ENCODE data around the gene BICC1. TPM values are rescaled to one million over a fixed set of nuclear protein-coding genes. Genes with fewer than 3 reads are reported as not detected.

The BICC1 gene
- total and polyA plus RNA-seq, 2 of the 13 experiments (the other 11 are each of a cell fraction or from before 2014, with no cell fraction given), result 0.18 to 1.5 TPM

DNA sequence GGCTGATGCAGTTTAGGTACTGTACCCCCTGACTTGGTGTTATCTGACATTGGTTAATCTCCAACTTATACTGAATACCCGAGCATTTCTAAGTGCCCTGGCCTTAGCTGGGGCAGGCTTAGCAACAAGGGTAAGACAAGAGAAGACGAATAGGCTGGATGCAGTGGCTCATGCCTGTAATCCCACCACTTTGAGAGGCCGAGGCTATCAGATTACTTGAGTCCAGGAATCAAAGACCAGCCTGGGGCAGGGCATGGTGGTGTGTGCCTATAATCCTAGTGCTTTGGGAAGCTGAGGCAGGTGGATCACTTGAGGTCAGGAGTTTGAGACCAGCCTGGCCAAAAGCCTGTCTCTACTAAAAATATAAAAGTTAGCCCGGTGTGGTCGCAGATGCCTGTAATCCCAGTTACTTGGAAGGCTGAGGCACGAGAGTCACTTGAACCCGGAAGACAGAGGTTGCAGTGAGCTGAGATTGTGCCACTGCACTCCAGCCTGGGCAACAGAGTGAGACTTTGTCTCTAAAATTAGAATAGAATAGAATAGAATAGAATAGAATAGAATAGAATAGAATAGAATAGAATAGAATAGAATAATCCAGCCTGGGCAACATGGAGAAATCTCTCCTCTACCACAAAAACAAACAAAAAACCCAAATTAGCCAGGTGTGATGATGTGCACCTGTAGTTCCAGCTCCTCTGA, 108.9 kb downstream of the BICC1 start:
- no peaks in the 10 kb centered on the region for H3K27me3 ChIP-seq (ENCODE audit: control insufficient read depth in 1 of 2, insufficient read depth in 2 of 2, low read length in 2 of 2)
- CTCF ChIA-PET (ENCODE audit: low intra/inter-chr PET ratio, low total read pairs), result no interaction called here
- WGBS (ENCODE audit: low lambda C conversion rate), result 86% methylated on average over 7 of the region's 7 CpGs
- no peak overlapping the region for H3K4me3 ChIP-seq (replicated peaks in 1 of 3; ENCODE audit: insufficient read depth in 1 of 3, low read depth in 2 of 3, low read length in 3 of 3)
- in situ Hi-C loops (cut with HindIII; ENCODE audit: extremely low pct_ligation_motif_present, low pct_unique_long_range_greater_than_20kb) (no loop called here), intact Hi-C loops (cut with micrococcal nuclease; ENCODE audit: unreplicated experiment) (no loop called here)
- no peak overlapping the region for H3K9ac ChIP-seq (ENCODE audit: insufficient read depth, low read depth, low read length)
- H3K4me1 ChIP-seq (ENCODE audit: insufficient read depth, low read length), result no peaks in the 10 kb centered on the region
- no peak overlapping the region for H3K4me2 ChIP-seq (ENCODE audit: low read depth, low read length)
- no peak overlapping the region for H2AFZ ChIP-seq (ENCODE audit: low read length)
- H4K20me1 ChIP-seq (ENCODE audit: insufficient read depth, low read length), result no peaks in the 10 kb centered on the region
- H3K79me2 ChIP-seq (ENCODE audit: insufficient read depth, low read length), result no peaks in the 10 kb centered on the region
- H3K9me3 ChIP-seq (ENCODE audit: low read length), result no peaks in the 10 kb centered on the region
- BruUV-seq (replicated peaks), result no TSS peak
- POLR2A ChIA-PET, result no interaction called here
- DNase-seq (ENCODE audit: low spot score), result no peak
- H3K36me3 ChIP-seq (replicated peaks in 1 of 2; ENCODE audit: control insufficient read depth in 1 of 2, insufficient read depth in 2 of 2, low read length in 2 of 2), result no peaks in the 10 kb centered on the region
- FAIRE-seq, result no peak
- ATAC-seq, result no peak
- TF ChIP-seq NKX3-1 (CRISPR knock-in tag; IDR thresholded peaks at IDR 0.05) (no peak), STAT5B (CRISPR knock-in tag; IDR thresholded peaks at IDR 0.05) (no peak), ZNF773 (CRISPR knock-in tag; IDR thresholded peaks at IDR 0.05; ENCODE audit: borderline replicate concordance) (no peak), ATRX (CRISPR knock-in tag; IDR thresholded peaks at IDR 0.05; ENCODE audit: borderline replicate concordance) (no peak), HNRNPUL1 (IDR thresholded peaks at IDR 0.05; ENCODE audit: low read depth, low read length) (no peak), BRD4 (CRISPR knock-in tag; IDR thresholded peaks at IDR 0.05) (no peak), ZNF367 (CRISPR knock-in tag; IDR thresholded peaks at IDR 0.05; ENCODE audit: borderline replicate concordance) (no peak), ZNF20 (CRISPR knock-in tag; IDR thresholded peaks at IDR 0.05) (no peak), ZNF614 (CRISPR knock-in tag; IDR thresholded peaks at IDR 0.05; ENCODE audit: borderline replicate concordance) (no peak), ZNF230 (CRISPR knock-in tag; IDR thresholded peaks at IDR 0.05) (no peak)
- TF ChIP-seq, protein P1, sequence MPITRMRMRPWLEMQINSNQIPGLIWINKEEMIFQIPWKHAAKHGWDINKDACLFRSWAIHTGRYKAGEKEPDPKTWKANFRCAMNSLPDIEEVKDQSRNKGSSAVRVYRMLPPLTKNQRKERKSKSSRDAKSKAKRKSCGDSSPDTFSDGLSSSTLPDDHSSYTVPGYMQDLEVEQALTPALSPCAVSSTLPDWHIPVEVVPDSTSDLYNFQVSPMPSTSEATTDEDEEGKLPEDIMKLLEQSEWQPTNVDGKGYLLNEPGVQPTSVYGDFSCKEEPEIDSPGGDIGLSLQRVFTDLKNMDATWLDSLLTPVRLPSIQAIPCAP (CRISPR knock-in tag; IDR thresholded peaks at IDR 0.05; ENCODE audit: low read depth), result no peak
- TF ChIP-seq, protein P2, sequence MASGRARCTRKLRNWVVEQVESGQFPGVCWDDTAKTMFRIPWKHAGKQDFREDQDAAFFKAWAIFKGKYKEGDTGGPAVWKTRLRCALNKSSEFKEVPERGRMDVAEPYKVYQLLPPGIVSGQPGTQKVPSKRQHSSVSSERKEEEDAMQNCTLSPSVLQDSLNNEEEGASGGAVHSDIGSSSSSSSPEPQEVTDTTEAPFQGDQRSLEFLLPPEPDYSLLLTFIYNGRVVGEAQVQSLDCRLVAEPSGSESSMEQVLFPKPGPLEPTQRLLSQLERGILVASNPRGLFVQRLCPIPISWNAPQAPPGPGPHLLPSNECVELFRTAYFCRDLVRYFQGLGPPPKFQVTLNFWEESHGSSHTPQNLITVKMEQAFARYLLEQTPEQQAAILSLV (CRISPR knock-in tag; IDR thresholded peaks at IDR 0.05; ENCODE audit: borderline replicate concordance), result no peak
- TF ChIP-seq, protein P3, sequence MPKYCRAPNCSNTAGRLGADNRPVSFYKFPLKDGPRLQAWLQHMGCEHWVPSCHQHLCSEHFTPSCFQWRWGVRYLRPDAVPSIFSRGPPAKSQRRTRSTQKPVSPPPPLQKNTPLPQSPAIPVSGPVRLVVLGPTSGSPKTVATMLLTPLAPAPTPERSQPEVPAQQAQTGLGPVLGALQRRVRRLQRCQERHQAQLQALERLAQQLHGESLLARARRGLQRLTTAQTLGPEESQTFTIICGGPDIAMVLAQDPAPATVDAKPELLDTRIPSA (CRISPR knock-in tag; IDR thresholded peaks at IDR 0.05; ENCODE audit: borderline replicate concordance), result no peak
- TF ChIP-seq, protein P4, sequence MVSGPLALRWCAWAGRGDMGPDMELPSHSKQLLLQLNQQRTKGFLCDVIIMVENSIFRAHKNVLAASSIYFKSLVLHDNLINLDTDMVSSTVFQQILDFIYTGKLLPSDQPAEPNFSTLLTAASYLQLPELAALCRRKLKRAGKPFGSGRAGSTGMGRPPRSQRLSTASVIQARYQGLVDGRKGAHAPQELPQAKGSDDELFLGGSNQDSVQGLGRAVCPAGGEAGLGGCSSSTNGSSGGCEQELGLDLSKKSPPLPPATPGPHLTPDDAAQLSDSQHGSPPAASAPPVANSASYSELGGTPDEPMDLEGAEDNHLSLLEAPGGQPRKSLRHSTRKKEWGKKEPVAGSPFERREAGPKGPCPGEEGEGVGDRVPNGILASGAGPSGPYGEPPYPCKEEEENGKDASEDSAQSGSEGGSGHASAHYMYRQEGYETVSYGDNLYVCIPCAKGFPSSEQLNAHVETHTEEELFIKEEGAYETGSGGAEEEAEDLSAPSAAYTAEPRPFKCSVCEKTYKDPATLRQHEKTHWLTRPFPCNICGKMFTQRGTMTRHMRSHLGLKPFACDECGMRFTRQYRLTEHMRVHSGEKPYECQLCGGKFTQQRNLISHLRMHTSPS (CRISPR knock-in tag; IDR thresholded peaks at IDR 0.05; ENCODE audit: low read depth), result no peak
- TF ChIP-seq, protein P5, sequence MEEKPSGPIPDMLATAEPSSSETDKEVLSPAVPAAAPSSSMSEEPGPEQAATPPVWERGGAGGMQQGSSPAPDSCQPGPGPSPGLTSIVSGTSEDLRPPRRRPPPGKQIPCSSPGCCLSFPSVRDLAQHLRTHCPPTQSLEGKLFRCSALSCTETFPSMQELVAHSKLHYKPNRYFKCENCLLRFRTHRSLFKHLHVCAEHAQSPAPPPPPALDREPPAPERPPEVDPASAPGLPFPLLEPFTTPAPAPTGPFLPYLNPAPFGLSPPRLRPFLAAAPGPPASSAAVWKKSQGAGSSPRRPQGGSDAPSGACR (CRISPR knock-in tag; IDR thresholded peaks at IDR 0.05), result no peak
- no peak overlapping the region for H3K27ac ChIP-seq (ENCODE audit: extremely low read length, insufficient read depth, low read length)
